ENCODE results near the gene POLQ. TPM values are rescaled to one million over a fixed set of nuclear protein-coding genes. Genes with fewer than 3 reads are reported as not detected.
"Not testable (repeated sequence)": the region's sequence is repeated elsewhere in the genome, so short reads cannot be mapped to it uniquely, and the experiment has no call there.

The POLQ gene
- 1.0 to 2.9 TPM (median 1.1 TPM) in 3 replicates for total RNA-seq
- long read RNA-seq: 0 reads

DNA sequence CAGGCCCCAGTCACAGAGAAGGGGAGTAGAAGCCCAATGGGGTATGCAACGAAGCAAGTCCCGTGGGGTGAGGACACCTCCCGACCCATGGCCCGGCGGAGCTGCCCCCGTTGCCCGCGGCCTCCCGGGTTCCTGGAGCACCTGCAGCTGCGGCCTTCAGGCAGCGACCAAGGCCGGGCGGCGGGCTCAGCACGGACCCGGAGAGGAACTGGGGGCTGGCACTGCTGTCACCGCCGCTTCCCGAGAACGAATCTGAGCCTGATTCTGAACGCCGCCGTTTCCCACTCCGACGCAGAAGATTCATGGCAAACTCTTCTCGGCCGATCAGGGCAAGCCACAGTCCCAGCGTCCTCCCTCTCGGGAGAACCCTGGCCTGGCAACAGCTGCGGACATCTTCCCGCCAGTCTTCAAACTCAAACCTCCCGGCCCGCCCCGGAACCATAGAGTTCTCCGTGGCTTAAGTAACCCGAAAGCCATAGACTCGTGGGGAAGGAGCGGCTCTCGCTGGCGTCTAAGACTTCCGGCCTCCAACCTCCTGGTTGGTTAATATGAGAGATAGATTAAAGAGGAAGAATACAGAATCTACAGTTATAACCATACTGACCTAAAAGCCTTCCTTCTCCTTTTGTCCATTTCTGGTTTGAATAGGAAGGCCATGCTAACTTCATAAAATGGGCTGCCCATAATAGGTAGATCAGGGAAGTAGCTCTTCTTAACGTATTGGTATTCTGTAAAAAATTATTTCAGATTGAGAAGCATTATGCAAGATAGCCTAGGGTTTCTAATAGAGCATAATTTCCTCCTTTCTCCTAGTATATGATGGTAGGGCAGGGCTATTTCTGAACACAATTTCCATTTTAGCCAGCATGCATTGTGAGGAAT is at the start of gene POLQ:
POLQ (minus strand) TSS at position 415 of the 882 bp plus-strand sequence; CDS start at position 304, 111 bp downstream.
- Mint-ChIP-seq H3K36me3 (ENCODE audit: low read depth) (no peaks in the 10 kb centered on the region), H3K4me1 (ENCODE audit: low read depth) (peaks cover 9% of the 10 kb centered on the region), H3K9me3 (ENCODE audit: low read depth) (no peaks in the 10 kb centered on the region), H3K27me3 (ENCODE audit: low read depth) (no peaks in the 10 kb centered on the region), H3K27ac (ENCODE audit: unreplicated experiment) (peak within 1 kb of the TSS; percentile 86), H3K4me3 (ENCODE audit: unreplicated experiment) (peak within 1 kb of the TSS; percentile 85)
- peak; percentile 94 for DNase-seq (ENCODE audit: low spot score)
- TF ChIP-seq, protein P1, sequence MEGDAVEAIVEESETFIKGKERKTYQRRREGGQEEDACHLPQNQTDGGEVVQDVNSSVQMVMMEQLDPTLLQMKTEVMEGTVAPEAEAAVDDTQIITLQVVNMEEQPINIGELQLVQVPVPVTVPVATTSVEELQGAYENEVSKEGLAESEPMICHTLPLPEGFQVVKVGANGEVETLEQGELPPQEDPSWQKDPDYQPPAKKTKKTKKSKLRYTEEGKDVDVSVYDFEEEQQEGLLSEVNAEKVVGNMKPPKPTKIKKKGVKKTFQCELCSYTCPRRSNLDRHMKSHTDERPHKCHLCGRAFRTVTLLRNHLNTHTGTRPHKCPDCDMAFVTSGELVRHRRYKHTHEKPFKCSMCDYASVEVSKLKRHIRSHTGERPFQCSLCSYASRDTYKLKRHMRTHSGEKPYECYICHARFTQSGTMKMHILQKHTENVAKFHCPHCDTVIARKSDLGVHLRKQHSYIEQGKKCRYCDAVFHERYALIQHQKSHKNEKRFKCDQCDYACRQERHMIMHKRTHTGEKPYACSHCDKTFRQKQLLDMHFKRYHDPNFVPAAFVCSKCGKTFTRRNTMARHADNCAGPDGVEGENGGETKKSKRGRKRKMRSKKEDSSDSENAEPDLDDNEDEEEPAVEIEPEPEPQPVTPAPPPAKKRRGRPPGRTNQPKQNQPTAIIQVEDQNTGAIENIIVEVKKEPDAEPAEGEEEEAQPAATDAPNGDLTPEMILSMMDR (IDR thresholded peaks at IDR 0.05): no peak

- Mint-ChIP-seq H3K4me3 (ENCODE audit: unreplicated experiment) (no peak overlapping the region), H3K36me3 (ENCODE audit: low read depth) (no peaks in the 10 kb centered on the region), H3K27ac (ENCODE audit: unreplicated experiment) (no peak overlapping the region), H3K27me3 (ENCODE audit: low read depth) (peaks cover 15% of the 10 kb centered on the region), H3K9me3 (ENCODE audit: low read depth) (no peaks in the 10 kb centered on the region), H3K4me1 (ENCODE audit: low read depth) (no peaks in the 10 kb centered on the region)
- TF ChIP-seq, protein P1 (IDR thresholded peaks at IDR 0.05): no peak
- no peak for DNase-seq (ENCODE audit: low spot score)
Measured at GRCh38 chr3:121594850-121595249, 49.1 kb upstream of the POLQ start.

DNA sequence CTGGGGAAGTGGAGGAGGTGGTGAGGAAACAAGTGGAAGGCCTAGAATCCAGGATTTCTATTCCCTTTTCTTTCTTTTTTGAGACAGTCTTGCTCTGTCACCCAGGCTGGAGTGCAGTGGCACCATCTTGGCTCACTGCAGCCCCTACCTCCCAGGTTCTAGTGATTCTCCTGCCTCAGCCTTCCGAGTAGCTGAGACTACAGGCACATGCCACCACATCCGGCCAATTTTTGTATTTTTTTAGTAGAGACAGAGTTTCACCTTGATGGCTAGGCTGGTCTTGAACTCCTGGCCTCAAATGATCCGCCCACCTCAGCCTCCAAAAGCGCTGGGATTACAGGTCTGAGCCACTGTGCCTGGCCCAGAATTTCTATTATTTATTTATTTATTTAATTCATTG is 48.0 kb upstream of the POLQ start:
- not testable (repeated sequence) for H3K9me3 Mint-ChIP-seq (ENCODE audit: low read depth); H3K4me1 Mint-ChIP-seq (ENCODE audit: low read depth); DNase-seq (ENCODE audit: low spot score); H3K36me3 Mint-ChIP-seq (ENCODE audit: low read depth); H3K27ac Mint-ChIP-seq (ENCODE audit: unreplicated experiment); H3K4me3 Mint-ChIP-seq (ENCODE audit: unreplicated experiment)
- peaks cover 17% of the 10 kb centered on the region for H3K27me3 Mint-ChIP-seq (ENCODE audit: low read depth)

GRCh38 chr3:121592856-121593702 is 47.3 kb upstream of the POLQ start, which contains the start of gene FBXO40:
Gene FBXO40 (plus strand): TSS chr3:121593379. CDS start chr3:121620576, 27,197 bp downstream.
- no peak for DNase-seq (ENCODE audit: low spot score)
- H3K36me3 Mint-ChIP-seq (ENCODE audit: low read depth): no peaks in the 10 kb centered on the region
- TF ChIP-seq, protein P1 (IDR thresholded peaks at IDR 0.05): no peak
- peaks cover 17% of the 10 kb centered on the region for H3K27me3 Mint-ChIP-seq (ENCODE audit: low read depth)
- H3K4me1 Mint-ChIP-seq (ENCODE audit: low read depth): no peaks in the 10 kb centered on the region
- H3K9me3 Mint-ChIP-seq (ENCODE audit: low read depth): no peaks in the 10 kb centered on the region
- H3K27ac Mint-ChIP-seq (ENCODE audit: unreplicated experiment): no peak within 1 kb of the TSS
- no peak within 1 kb of the TSS for H3K4me3 Mint-ChIP-seq (ENCODE audit: unreplicated experiment)

GRCh38 chr3:121584418-121584817 is 38.6 kb upstream of the POLQ start:
- DNase-seq (ENCODE audit: low spot score): no peak
- TF ChIP-seq, protein P1 (IDR thresholded peaks at IDR 0.05): no peak
- H3K36me3 Mint-ChIP-seq (ENCODE audit: low read depth): no peaks in the 10 kb centered on the region

More at GRCh38 chr3:121584418-121584817, 38.6 kb upstream of the POLQ start:
- Mint-ChIP-seq H3K27me3 (ENCODE audit: low read depth) (peaks cover 20% of the 10 kb centered on the region), H3K4me1 (ENCODE audit: low read depth) (no peaks in the 10 kb centered on the region), H3K9me3 (ENCODE audit: low read depth) (no peaks in the 10 kb centered on the region), H3K4me3 (ENCODE audit: unreplicated experiment) (no peak overlapping the region), H3K27ac (ENCODE audit: unreplicated experiment) (no peak overlapping the region)
